ENCODE measurements around the gene CPA1. TPM values are rescaled to one million over a fixed set of nuclear protein-coding genes. Genes with fewer than 3 reads are reported as not detected.

CPA1 gene
- total RNA-seq, 1 donor from 2014 or later: not detected

GRCh38 chr7:130356121-130356875, 24.0 kb upstream of the CPA1 start:
- intact Hi-C loops (cut with micrococcal nuclease): no loop called here

DNA sequence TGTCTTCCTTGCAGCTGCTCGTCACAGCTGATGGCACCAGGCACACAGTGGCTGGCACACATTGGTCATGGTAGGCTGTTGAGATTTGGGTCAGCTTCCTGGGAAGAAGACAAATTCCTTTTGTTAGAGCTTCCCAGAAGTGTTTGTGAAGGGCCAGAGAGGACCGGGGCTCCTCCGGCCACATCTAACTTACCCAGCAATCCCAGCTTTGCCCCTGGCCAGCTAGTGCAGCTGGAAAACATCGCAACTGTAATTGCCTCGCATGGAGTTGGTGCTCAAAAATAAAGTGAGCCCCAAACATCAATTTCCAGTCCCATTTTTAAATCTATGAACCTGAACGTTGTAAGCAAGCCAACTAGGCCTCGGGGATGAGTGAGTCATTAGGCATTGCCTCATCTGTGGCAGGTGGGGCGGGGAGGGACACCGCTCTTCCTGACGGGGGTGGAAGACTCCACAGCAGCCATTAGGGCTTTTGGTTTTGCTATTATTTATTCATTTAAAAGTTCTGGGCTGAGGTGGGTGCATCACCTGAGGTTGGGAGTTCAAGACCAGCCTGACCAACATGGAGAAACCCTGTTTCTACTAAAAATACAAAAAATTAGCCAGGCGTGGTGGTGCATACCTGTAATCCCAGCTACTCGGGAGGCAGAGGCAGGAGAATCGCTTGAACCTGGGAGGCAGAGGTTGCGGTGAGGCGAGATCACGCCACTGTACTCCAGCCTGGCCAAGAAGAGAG, 23.2 kb upstream of the CPA1 start:
- intact Hi-C loops (cut with micrococcal nuclease): no loop called here

DNA sequence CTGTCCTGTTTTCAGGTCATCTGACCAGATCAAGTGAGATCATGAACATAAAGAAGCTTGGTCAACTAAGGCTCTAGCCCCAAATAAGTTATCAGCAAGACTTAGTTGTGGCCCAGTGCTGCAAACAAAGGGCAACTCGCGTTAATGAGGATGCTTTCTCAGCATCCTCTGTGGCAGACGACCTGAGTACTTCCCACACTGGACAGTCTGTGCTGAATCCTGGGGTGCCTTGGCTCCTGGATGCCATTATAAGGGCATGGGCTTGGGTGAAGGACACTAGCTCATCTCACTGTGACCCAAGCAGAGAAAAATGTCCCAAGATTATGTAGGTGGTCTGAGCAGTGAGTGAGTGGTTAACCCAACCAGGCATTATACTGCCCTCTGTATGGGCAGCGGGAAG, 21.8 kb upstream of the CPA1 start:
- intact Hi-C loops (cut with micrococcal nuclease): no loop called here

- intact Hi-C loops (cut with micrococcal nuclease): no loop called here
These were observed 20.9 kb upstream of the CPA1 start for GRCh38 chr7:130359276-130359857.

DNA sequence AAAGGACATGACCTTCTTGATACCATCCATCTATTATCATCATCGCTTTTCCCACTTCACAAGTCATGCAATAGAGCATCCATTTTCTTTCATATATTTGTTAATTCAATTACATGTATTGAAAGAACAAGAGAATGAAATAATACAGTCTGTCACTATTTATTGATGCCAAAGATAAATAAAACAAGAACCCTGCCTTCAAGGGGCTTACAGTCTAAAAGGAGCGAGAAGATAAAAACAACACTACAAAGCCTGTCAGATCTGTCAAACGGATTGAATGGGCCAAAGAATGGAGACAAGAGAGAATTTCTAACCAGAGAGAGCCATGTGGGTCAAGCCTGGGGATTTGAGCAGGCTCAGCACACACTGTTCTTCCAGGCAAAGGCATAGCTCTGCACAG, 19.8 kb upstream of the CPA1 start:
- intact Hi-C loops (cut with micrococcal nuclease): no loop called here

DNA sequence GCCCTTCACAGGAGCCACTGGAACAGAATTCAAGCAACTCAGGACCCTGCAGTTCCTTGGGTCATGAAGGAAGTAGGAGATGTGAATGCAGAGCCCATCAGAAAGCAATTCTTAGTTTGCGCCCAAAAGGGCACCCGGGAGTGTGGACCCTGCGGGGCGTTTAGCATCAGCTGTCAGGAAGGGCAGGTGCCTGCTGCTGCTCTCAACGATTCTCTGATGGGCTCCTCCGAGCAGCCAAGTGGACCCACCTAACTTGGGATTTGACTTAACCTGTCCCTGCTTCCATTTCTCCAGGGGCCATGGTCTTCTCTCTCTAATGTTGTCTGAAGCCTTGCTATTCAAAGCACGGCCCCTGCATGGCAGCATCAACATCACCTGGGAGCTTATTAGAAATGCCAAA, 18.6 kb upstream of the CPA1 start:
- intact Hi-C loops (cut with micrococcal nuclease): no loop called here

GRCh38 chr7:130362251-130362816, 18.0 kb upstream of the CPA1 start:
- intact Hi-C loops (cut with micrococcal nuclease): no loop called here

DNA sequence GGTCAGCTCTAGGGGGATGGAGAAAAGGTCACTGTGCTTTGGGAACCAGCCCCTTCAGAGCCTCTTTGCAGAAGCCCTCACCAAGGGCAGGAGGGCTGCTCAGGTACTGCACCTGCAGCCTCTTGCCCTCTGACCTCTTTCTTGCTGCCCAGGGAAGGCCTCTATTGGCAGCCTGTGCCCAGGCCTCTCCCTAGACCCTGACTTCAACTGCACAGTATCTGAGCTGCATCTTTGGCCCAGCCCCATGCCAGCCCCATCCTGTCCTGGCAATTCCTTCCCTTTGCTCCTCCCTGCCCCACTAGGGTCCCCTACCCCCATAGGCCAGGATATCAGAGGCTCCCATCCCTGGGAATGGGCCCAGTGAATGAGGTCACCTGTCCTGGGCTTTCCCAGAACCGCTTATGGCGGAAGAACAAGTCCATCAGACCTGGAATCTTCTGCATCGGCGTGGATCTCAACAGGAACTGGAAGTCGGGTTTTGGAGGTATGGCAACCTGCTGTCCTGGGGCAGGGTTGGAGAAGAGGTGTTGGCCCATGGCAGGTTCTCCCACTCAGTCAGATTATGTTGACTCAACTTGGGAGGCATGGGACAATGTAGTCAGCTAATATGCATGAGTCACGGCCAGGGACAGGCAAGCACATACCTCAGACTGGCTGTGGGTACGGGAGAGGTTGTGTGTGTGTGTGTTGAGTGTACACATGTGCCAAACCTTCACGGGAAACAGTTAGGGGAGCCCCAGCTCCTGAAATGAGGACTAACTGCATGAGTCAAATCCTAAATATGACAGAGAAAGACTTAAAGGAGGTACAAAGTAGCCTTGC, 17.1 kb upstream of the CPA1 start:
- intact Hi-C loops (cut with micrococcal nuclease): no loop called here

DNA sequence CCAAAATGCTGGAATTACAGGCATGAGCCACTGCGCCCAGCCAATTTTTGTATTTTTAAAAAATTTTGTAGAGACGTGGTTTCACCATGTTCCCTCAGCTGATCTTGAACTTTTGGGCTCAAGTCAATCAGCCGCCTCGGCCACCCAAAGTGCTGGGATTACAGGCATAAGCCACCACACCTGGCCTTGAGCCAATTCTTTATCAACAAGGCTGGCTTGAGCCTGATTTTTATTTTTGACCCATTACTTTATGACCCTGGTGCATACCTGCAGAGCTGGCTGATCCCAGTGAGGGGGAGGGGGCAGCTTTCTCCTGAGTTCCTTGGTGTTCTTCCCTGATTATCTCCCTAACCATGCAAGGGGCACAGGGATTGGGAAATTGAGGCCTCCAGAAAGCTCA, 15.8 kb upstream of the CPA1 start:
- intact Hi-C loops (cut with micrococcal nuclease): no loop called here

GRCh38 chr7:130365088-130365487, 15.2 kb upstream of the CPA1 start:
- intact Hi-C loops (cut with micrococcal nuclease): no loop called here

- intact Hi-C loops (cut with micrococcal nuclease): no loop called here
These were observed 14.5 kb upstream of the CPA1 start for GRCh38 chr7:130365511-130366441.

- intact Hi-C loops (cut with micrococcal nuclease): no loop called here
These were observed 13.7 kb upstream of the CPA1 start for GRCh38 chr7:130366564-130366963.

DNA sequence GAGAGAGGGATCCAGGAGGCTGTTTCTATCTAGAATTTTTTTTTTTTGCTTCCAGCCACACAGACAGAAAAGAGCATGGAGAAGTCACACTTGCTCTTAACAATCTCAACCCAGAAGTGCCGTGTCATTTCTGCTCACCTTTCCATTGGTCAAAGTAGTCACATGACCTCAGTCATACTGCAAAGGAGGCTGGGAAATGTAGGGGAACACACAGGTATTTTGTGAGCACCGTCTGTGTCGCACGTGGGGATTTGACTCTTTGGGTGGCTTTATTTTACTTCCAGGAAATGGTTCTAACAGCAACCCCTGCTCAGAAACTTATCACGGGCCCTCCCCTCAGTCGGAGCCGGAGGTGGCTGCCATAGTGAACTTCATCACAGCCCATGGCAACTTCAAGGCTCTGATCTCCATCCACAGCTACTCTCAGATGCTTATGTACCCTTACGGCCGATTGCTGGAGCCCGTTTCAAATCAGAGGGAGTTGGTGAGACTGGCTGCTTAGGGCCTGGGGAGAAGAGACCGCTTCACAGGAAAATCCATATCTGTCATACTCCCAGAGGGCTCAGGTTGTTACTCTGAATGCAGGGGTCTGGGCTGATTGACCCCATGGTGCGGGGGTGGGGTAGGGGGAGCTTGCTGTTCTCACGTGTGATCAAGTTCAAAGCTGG, 13.1 kb upstream of the CPA1 start:
- intact Hi-C loops (cut with micrococcal nuclease): no loop called here

DNA sequence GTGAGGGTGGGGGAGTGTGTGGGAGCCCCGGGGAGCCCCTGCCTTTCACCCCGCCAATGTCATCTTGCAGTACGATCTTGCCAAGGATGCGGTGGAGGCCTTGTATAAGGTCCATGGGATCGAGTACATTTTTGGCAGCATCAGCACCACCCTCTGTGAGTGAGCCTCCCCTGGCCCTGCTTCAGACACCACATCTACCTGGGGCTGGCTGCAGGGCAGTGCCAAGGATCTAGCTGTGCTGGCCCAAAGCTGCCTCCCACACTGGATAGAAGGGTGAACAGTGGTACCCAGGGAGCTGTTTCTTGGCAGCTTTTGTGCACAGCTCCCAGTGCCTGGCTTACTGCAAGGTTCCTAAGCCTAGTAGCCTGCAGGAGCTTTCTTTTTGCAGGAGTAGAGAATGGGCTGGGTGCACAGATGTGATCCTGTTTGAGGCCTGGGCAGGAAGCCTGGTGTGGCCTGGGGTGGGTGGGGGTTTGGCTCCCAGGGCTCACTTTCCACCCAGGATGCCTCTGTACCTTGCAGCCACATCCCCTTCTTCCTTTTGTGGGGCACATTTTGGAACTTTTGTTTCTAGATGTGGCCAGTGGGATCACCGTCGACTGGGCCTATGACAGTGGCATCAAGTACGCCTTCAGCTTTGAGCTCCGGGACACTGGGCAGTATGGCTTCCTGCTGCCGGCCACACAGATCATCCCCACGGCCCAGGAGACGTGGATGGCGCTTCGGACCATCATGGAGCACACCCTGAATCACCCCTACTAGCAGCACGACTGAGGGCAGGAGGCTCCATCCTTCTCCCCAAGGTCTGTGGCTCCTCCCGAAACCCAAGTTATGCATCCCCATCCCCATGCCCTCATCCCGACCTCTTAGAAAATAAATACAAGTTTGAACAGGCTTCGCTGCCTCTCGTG, 12.2 kb upstream of the CPA1 start:
- intact Hi-C loops (cut with micrococcal nuclease): no loop called here

DNA sequence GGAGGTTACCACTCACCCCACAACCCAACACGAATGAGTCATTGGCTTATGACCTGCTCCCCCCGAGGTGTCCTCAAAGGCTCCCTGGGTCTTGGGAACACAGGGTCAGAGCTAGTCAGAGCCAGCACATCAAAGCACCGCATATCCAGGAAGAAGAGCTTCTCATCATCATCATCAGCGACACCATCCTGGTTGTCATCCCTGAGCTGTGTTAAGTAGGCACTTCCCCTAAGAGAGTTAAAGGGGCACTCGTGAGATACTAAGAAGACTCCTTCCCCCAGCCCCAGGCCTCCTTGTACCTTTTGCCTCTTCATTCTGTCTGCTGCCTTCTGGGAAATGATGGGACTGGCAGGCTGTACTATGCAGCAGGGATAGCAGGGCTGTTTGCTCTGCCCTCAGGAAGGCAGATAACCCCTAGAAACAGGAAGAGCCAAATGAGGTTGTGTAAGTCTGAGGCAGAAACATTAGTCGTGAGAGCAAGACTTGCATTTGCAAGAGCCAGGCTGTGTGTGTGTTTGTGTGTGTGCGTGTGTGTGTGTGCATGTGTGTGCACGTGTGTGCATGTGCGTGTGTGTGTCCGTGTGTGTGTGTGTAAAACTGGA, 11.1 kb upstream of the CPA1 start:
- intact Hi-C loops (cut with micrococcal nuclease): no loop called here

- intact Hi-C loops (cut with micrococcal nuclease): no loop called here
These were observed 10.3 kb upstream of the CPA1 start for GRCh38 chr7:130369831-130370550.

- intact Hi-C loops (cut with micrococcal nuclease): no loop called here
These were observed 9.2 kb upstream of the CPA1 start for GRCh38 chr7:130371046-130371445.
